HG03108 (cell line): ENCODE measurements around the gene NME3.

Experiments used
- ATAC-seq: cut with Tn5 transposase; IDR thresholded peaks from one replicate; pipeline ENCODE4 v1.9.1; 2021; ENCODE audit warnings: moderate library complexity; ENCODE audit not compliant: unreplicated experiment

Gene NME3

GRCh38 chr16:1794221-1794871 is 23.0 kb upstream of the NME3 start:
- no peak for ATAC-seq

GRCh38 chr16:1793578-1794220 is 22.4 kb upstream of the NME3 start, which contains the start of gene IGFALS:
Gene IGFALS (minus strand): TSS chr16:1793705. CDS start chr16:1793652, 53 bp downstream.
- no peak for ATAC-seq

GRCh38 chr16:1792836-1793577 is 21.7 kb upstream of the NME3 start:
- ATAC-seq = no peak

GRCh38 chr16:1791943-1792812 is 20.8 kb upstream of the NME3 start:
- ATAC-seq = no peak

GRCh38 chr16:1791256-1791942 is 20.1 kb upstream of the NME3 start:
- no peak for ATAC-seq

- ATAC-seq = no peak
Observed at GRCh38 chr16:1790611-1791255, 19.4 kb upstream of the NME3 start.

GRCh38 chr16:1790261-1790610 is 18.9 kb upstream of the NME3 start:
- ATAC-seq = no peak

- ATAC-seq = no peak
Observed at GRCh38 chr16:1789643-1790045, 18.3 kb upstream of the NME3 start.

GRCh38 chr16:1788708-1789100 is 17.4 kb upstream of the NME3 start:
- ATAC-seq = no peak

GRCh38 chr16:1788095-1788707 is 16.9 kb upstream of the NME3 start:
- ATAC-seq = no peak

GRCh38 chr16:1787322-1788094 is 16.2 kb upstream of the NME3 start:
- ATAC-seq = no peak

- ATAC-seq = no peak
Observed at GRCh38 chr16:1787056-1787321, 15.6 kb upstream of the NME3 start.

GRCh38 chr16:1786242-1787055 is 15.1 kb upstream of the NME3 start:
- no peak for ATAC-seq

- ATAC-seq = no peak
Observed at GRCh38 chr16:1785846-1786170, 14.5 kb upstream of the NME3 start.

GRCh38 chr16:1784977-1785845 is 13.9 kb upstream of the NME3 start:
- no peak for ATAC-seq

- peak; percentile 83 for ATAC-seq
Observed at GRCh38 chr16:1782408-1783264, 11.3 kb upstream of the NME3 start, which contains the start of the genes NUBP2 and SPSB3. Gene NUBP2 (plus strand): TSS chr16:1782960. CDS start chr16:1783021, 61 bp downstream. Gene SPSB3 (minus strand): TSS chr16:1782571. CDS start chr16:1781483, 1,088 bp downstream.
